Karpas-422 (cell line): ENCODE measurements around the gene CIAO1. TPM values are rescaled to one million over a fixed set of nuclear protein-coding genes. Genes with fewer than 3 reads are reported as not detected.

Experiments used
- DNase-seq: peaks from one replicate; pipeline ENCODE4 v3.0.0-alpha.2; 2015
- H2AFZ ChIP-seq: fragments of 200-600 bp; sonication (generic); 2 replicates; pipeline ENCODE4 v1.6.1; 2014; ENCODE audit warnings: antibody characterized with exemption, low read length, mixed read lengths
- H3K27ac ChIP-seq: fragments of 200-600 bp; sonication (generic); 2 replicates; pipeline ENCODE4 v1.5.1; 2014; ENCODE audit warnings: mild to moderate bottlenecking, low read length, moderate library complexity
- H3K27me3 ChIP-seq: fragments of 200-600 bp; sonication (generic); 2 replicates; pipeline ENCODE4 v1.6.1; 2014; ENCODE audit warnings: low read length, mixed read lengths
- H3K36me3 ChIP-seq: fragments of 200-600 bp; sonication (generic); 2 replicates; pipeline ENCODE4 v1.6.1; 2014; ENCODE audit warnings: low read length, mixed read lengths; ENCODE audit not compliant: insufficient read depth
- H3K4me1 ChIP-seq: fragments of 200-600 bp; sonication (generic); 2 replicates; pipeline ENCODE4 v1.6.1; 2014; ENCODE audit warnings: mild to moderate bottlenecking, low read length, mixed read lengths
- H3K4me2 ChIP-seq: fragments of 200-600 bp; sonication (generic); 2 replicates; pipeline ENCODE4 v1.6.1; 2014; ENCODE audit warnings: low read length, low read depth, mild to moderate bottlenecking; ENCODE audit not compliant: poor library complexity, severe bottlenecking
- H3K4me3 ChIP-seq: fragments of 200-600 bp; sonication (generic); 2 replicates; pipeline ENCODE4 v1.5.1; 2014; ENCODE audit warnings: mild to moderate bottlenecking, antibody characterized with exemption, low read length, mixed read lengths
- H3K79me2 ChIP-seq: fragments of 200-600 bp; sonication (generic); 2 replicates; pipeline ENCODE4 v1.6.1; 2014; ENCODE audit warnings: mild to moderate bottlenecking, low read length, mixed read lengths
- H3K9ac ChIP-seq: fragments of 200-600 bp; sonication (generic); 2 replicates; pipeline ENCODE4 v1.6.0; 2014; ENCODE audit warnings: low read length
- H3K9me2 ChIP-seq: fragments of 200-600 bp; sonication (generic), shearing (Covaris generic); replicated peaks from 2 replicates; pipeline ENCODE4 v1.6.0; 2014; ENCODE audit warnings: mild to moderate bottlenecking, low read length, moderate library complexity; ENCODE audit not compliant: insufficient read depth
- H3K9me3 ChIP-seq: fragments of 300-700, 200-600 bp; sonication (generic); 2 replicates; pipeline ENCODE4 v1.6.1; 2014; ENCODE audit warnings: low read length, mixed read lengths
- H4K20me1 ChIP-seq: fragments of 200-600 bp; sonication (generic); 2 replicates; pipeline ENCODE4 v1.6.1; 2014; ENCODE audit warnings: mild to moderate bottlenecking, antibody characterized with exemption, low read length, low read depth; ENCODE audit not compliant: insufficient read depth
- total RNA-seq: library from RNA; depleted of rRNA; stranded (reverse); fragments of >200 nt; shearing (Covaris generic); gene quantifications from 2 replicates; pipeline ENCODE4 v1.2.3, GENCODE V29; 2014; ENCODE audit warnings: low replicate concordance

The CIAO1 gene
- total RNA-seq, 1 experiment from 2014 or later, result 71.2 TPM

DNA sequence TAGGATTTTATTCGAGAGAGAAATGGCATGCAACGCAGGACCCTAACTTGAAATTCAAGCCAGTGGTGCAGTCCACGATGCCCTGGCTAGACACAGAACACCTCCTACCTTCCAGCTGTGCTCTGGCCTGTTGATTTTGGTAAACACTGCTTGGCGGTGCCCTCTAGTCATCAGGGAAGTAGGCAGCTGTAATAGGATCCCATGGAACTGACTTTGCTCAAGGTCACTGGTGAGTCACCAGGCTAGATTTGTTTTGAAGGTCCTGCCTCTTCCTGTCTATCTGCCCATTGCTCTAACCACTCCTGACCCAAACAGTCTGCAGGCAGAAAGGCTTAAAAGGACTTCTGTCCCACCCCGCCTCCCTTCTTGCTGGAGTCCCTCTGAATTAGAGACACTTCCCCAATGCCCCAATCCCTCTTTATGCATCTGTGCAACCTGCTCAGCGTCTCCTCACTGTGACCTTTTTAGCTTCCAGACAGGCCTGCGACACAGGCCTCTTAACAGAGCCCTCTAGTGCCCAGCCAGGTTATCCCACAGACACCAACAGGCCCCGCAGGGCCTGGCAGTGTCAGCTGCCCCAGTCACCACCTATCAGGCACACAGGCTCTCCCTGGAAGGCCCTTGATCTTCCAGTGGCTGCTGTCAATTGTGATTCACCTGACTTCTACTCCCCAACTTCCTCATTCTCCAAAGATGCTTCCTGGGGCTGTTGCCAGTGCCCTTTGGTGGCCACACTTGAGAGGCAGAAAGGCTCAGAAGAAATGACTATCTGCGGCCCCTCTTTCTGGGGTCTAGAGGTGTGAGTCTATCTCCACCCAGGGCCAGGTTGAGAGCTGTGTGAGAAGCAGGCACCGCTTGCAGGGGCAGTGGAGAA lies 5.4 kb upstream of the CIAO1 start:
- peak overlapping the region; percentile 35 for H3K9ac ChIP-seq
- H3K27me3 ChIP-seq, result no peaks in the 10 kb centered on the region
- H3K4me3 ChIP-seq, result peak overlapping the region; percentile 16; the same call in 1 of the 2 replicates
- H3K79me2 ChIP-seq, result peaks cover 86% of the 10 kb centered on the region
- H3K4me1 ChIP-seq, result peaks cover 36% of the 10 kb centered on the region
- H3K9me3 ChIP-seq, result no peaks in the 10 kb centered on the region
- H4K20me1 ChIP-seq, result peaks cover 18% of the 10 kb centered on the region; the same call in 1 of the 2 replicates
- H3K27ac ChIP-seq, result peak overlapping the region; percentile 21
- peaks cover 8% of the 10 kb centered on the region; the same call in 1 of the 2 replicates for H3K36me3 ChIP-seq
- H3K4me2 ChIP-seq, result peak overlapping the region; percentile 16
- no peaks in the 10 kb centered on the region for H3K9me2 ChIP-seq
- no peak overlapping the region for H2AFZ ChIP-seq
- DNase-seq, result peak; percentile 80

DNA sequence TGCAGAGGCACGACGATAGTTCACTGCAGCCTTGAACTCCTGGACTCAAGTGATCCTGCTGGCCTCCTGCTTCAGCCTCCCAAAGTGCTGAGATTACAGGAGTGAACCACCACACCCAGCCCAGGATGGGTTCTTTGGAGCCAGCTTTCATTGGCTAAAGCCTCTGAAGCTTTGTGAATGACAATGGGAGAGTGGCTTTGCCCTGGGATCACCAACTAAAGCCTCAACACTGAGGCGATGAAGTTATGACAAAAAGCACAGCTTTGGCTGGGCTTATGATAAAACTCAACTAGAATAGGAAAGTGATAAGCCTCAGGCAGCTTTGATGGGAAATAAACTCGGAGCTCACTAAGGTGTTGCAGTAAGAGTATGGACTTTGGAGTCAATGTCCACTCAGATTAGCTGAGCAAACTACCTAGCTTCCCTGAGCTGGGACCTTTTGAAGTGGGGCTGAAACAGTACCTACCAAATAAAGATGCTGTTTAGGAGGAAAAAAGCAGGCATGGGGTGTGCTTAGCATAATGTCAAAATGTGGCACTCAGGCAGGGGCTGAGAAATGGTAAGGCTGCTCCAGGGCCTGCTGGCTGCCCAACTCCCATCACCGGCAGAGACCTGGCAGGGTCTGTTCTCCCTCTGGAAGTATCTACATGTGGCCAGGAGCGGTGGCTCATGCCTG lies 4.6 kb upstream of the CIAO1 start:
- DNase-seq, result no peak
- peaks cover 8% of the 10 kb centered on the region; the same call in 1 of the 2 replicates for H3K36me3 ChIP-seq
- H3K4me1 ChIP-seq, result peaks cover 36% of the 10 kb centered on the region
- H3K27ac ChIP-seq, result no peak overlapping the region
- peaks cover 20% of the 10 kb centered on the region; the same call in 1 of the 2 replicates for H4K20me1 ChIP-seq
- no peaks in the 10 kb centered on the region for H3K27me3 ChIP-seq
- no peaks in the 10 kb centered on the region for H3K9me2 ChIP-seq
- no peaks in the 10 kb centered on the region for H3K9me3 ChIP-seq
- H2AFZ ChIP-seq, result no peak overlapping the region
- H3K4me3 ChIP-seq, result no peak overlapping the region
- peak overlapping the region; percentile 35; the same call in 1 of the 2 replicates for H3K9ac ChIP-seq
- peaks cover 91% of the 10 kb centered on the region for H3K79me2 ChIP-seq
- no peak overlapping the region for H3K4me2 ChIP-seq

DNA sequence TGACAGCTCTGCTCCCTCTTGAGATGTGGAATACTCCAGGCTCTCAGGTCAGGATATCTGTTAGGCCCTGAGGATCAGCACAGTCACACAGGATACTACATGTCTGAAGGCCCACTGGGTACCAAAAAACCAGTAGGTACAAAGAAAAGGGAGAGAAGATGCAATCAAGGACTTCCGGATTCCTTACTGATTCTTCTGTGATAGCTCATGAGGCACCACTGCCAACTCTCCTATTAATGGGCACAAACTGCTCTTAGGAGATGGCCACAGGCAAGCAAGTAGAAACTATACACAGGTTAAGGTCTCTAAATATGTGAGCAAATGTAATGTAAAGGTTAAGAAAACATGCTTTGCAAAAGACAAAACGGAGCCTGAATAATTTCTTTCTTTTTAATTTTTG lies 3.7 kb upstream of the CIAO1 start:
- Histone ChIP-seq H3K9me3 (no peaks in the 10 kb centered on the region), H3K27ac (no peak overlapping the region), H3K27me3 (no peaks in the 10 kb centered on the region), H2AFZ (no peak overlapping the region), H3K36me3 (peaks cover 3% of the 10 kb centered on the region; the same call in 1 of the 2 replicates), H3K9ac (no peak overlapping the region), H3K9me2 (no peaks in the 10 kb centered on the region), H3K79me2 (peaks cover 94% of the 10 kb centered on the region), H3K4me1 (peaks cover 41% of the 10 kb centered on the region), H3K4me3 (no peak overlapping the region), H4K20me1 (peaks cover 26% of the 10 kb centered on the region; the same call in 1 of the 2 replicates), H3K4me2 (no peak overlapping the region)
- DNase-seq, result no peak

DNA sequence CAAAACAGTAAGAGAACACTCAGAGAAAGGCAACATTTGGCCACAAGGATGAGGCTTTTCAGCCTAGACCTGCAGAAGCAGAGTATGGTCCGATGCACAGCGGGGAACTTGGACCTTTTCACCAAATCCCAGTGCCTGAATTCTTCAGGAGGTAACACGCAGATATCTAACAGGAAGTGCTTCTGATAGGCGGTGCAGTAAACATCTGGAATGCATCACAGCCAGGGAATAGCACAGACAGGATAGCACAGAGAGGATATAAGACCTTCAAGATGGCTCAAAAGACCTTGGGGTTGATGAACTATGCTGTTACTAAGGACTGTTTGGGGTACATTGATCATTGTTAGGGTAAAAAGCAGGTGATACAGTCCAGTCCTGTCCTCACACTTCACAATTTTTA lies 1.9 kb upstream of the CIAO1 start:
- peaks cover 44% of the 10 kb centered on the region for H3K4me1 ChIP-seq
- peak overlapping the region; percentile 90 for H3K4me2 ChIP-seq
- H3K79me2 ChIP-seq, result peaks cover 92% of the 10 kb centered on the region
- H3K27ac ChIP-seq, result peak overlapping the region; percentile 8; the same call in 1 of the 2 replicates
- H3K9me3 ChIP-seq, result no peaks in the 10 kb centered on the region
- peak overlapping the region; percentile 94 for H3K9ac ChIP-seq
- no peak for DNase-seq
- H3K4me3 ChIP-seq, result peak overlapping the region; percentile 100
- peaks cover 32% of the 10 kb centered on the region; the same call in 1 of the 2 replicates for H4K20me1 ChIP-seq
- no peaks in the 10 kb centered on the region for H3K27me3 ChIP-seq
- no peaks in the 10 kb centered on the region for H3K9me2 ChIP-seq
- H2AFZ ChIP-seq, result no peak overlapping the region
- H3K36me3 ChIP-seq, result peaks cover 17% of the 10 kb centered on the region; the same call in 1 of the 2 replicates

DNA sequence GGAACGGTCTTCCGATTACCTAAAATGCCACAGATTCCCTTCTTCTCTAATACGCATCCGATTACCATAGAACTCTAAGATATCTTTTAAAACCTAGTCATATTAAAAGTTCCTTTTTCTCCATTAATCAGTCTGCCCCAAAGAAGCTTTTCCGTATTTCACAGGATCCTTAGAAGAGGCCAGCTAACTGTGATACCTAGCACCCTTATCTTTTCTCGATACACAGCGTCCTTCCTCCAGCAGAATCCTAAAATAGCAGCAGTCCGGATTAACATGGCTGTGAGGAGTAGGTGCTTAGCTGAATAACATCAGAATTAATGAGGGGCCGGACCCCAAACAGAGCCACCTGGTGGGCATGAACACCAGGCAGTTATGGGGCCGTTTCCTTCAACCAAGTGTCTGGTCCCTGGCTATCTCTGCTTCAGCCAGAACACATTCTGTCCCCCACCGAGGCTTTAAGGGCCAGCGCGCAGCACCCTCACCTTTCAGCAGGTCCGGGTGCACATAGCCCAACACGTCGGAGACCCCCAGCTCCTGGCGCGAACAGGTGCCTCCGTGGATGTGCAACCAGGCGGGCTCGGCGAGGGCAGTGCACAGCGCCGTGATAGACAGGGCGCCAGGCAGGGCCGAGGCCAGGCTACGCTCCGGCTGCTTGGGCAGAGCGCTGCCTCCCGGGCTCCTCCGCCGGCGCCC lies 1.2 kb upstream of the CIAO1 start:
- Histone ChIP-seq H3K27me3 (no peaks in the 10 kb centered on the region), H3K4me3 (peak overlapping the region; percentile 100), H3K4me2 (peak overlapping the region; percentile 90), H3K9me2 (no peaks in the 10 kb centered on the region), H3K36me3 (peaks cover 20% of the 10 kb centered on the region; the same call in 1 of the 2 replicates), H3K4me1 (peaks cover 43% of the 10 kb centered on the region), H4K20me1 (peaks cover 31% of the 10 kb centered on the region; the same call in 1 of the 2 replicates), H3K9me3 (no peaks in the 10 kb centered on the region), H3K79me2 (peaks cover 85% of the 10 kb centered on the region), H3K9ac (peak overlapping the region; percentile 94), H2AFZ (no peak overlapping the region), H3K27ac (0 out of 2 replicates have a peak overlapping the region, but pooled peaks have one; percentile 8)
- peak; percentile 77 for DNase-seq

DNA sequence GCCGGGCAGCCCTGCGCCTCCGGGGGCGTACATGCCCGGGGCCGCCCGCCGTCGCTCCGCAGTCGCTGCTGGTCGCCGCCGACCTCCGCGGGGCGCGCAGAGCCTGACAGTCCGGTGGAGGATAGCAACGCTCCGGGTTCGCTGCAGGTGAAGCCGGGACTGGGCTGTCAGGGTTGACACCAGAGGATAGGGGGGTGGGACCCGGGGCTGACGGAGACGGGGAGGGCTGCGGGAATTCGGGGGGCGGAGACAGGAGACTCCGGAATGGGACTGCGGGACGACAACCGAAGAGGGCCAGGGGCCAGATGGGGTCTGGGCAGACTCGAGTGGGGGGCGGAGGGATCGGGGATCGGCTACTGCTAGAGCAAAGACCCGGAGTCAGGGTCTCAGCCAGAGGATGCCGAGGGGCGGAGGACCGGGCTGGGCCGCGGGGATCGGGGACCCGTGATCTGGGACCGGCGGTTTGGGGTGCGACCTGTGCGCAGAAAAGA lies 631 bp upstream of the CIAO1 start:
- Histone ChIP-seq H3K4me3 (peak overlapping the region; percentile 100), H3K27me3 (no peaks in the 10 kb centered on the region), H3K4me2 (peak overlapping the region; percentile 90), H3K27ac (no peak overlapping the region), H3K9ac (peak overlapping the region; percentile 94), H3K79me2 (peaks cover 79% of the 10 kb centered on the region), H3K9me3 (no peaks in the 10 kb centered on the region), H4K20me1 (peaks cover 26% of the 10 kb centered on the region; the same call in 1 of the 2 replicates), H3K4me1 (peaks cover 37% of the 10 kb centered on the region), H3K9me2 (no peaks in the 10 kb centered on the region), H3K36me3 (peaks cover 20% of the 10 kb centered on the region; the same call in 1 of the 2 replicates), H2AFZ (peak overlapping the region; percentile 74; the same call in 1 of the 2 replicates)
- DNase-seq, result peak; percentile 57

DNA sequence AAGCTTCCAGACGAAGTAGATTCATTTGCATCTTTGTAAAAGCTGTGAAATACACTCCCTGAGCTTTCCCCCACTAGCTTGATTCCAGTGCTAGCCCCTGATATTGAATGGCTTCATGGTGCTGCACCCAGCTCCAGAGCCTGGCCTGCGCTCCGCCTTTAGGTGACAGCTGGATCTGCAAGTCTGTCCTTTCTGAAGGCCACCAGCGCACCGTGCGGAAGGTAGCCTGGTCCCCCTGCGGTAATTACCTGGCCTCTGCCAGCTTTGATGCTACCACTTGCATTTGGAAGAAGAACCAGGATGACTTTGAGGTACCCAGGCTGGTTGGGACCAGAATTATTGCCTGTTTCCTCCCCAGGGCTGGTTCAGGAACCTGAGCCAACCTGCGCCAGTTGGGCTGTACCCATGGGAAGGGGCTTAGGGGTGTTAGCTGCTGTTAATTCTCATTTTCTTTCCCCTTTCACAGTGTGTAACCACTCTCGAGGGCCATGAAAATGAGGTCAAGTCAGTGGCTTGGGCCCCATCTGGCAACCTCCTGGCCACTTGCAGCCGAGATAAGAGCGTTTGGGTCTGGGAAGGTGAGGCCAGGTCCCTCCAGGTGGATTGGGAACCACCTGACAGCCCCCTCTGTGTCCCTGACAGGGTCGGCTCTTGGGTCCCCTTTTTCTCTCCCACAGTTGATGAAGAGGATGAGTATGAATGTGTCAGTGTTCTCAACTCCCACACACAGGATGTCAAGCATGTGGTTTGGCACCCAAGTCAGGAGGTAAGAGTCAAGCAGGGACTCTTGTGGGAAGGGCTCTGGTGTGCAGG lies 1.3 kb downstream of the CIAO1 start:
- H3K36me3 ChIP-seq, result peaks cover 31% of the 10 kb centered on the region; the same call in 1 of the 2 replicates
- peak overlapping the region; percentile 98 for H3K9ac ChIP-seq

More for the DNA sequence above, 1.3 kb downstream of the CIAO1 start:
- H4K20me1 ChIP-seq, result peaks cover 21% of the 10 kb centered on the region; the same call in 1 of the 2 replicates
- no peaks in the 10 kb centered on the region for H3K27me3 ChIP-seq
- peak overlapping the region; percentile 93 for H3K4me2 ChIP-seq
- no peaks in the 10 kb centered on the region for H3K9me2 ChIP-seq
- H2AFZ ChIP-seq, result no peak overlapping the region
- H3K27ac ChIP-seq, result no peak overlapping the region
- no peaks in the 10 kb centered on the region for H3K9me3 ChIP-seq
- peak; percentile 65 for DNase-seq
- peaks cover 61% of the 10 kb centered on the region for H3K79me2 ChIP-seq
- H3K4me3 ChIP-seq, result peak overlapping the region; percentile 100
- H3K4me1 ChIP-seq, result peaks cover 22% of the 10 kb centered on the region
